Urinary bladder (tissue), 4 donors: Measurements from ENCODE around the gene HMGN3. TPM values are rescaled to one million over a fixed set of nuclear protein-coding genes. Genes with fewer than 3 reads are reported as not detected.

Experiments
- DNase-seq: peaks from one replicate; pipeline ENCODE4 v3.0.0-alpha.2; 2015; ENCODE audit errors: extremely low spot score
- H3K27ac ChIP-seq: one replicate; pipeline ENCODE4 v1.5.1; 2013; ENCODE audit warnings: low read depth, mild to moderate bottlenecking, moderate library complexity
- H3K36me3 ChIP-seq: one replicate; pipeline ENCODE4 v1.6.1; 2013; ENCODE audit warnings: mild to moderate bottlenecking, moderate library complexity; ENCODE audit not compliant: insufficient read depth
- H3K4me1 ChIP-seq: one replicate; pipeline ENCODE4 v1.6.1; 2013; ENCODE audit warnings: mild to moderate bottlenecking, moderate library complexity; ENCODE audit not compliant: insufficient read depth
- H3K4me3 ChIP-seq: one replicate; pipeline ENCODE4 v1.5.1; 2013; ENCODE audit warnings: low read depth, low read length
- WGBS: extraction: QIAGEN DNeasy Blood & Tissue Kit; methylation state at CpG from one replicate; pipeline ENCODE4 v1.1.7; 2013; 5-methylcytosine and 5-hydroxymethylcytosine counted together
- polyA plus RNA-seq: library from polyadenylated mRNA; stranded (reverse); fragments of 200-250 nt; gene quantifications from one replicate; pipeline ENCODE4 v1.2.3, GENCODE V29; 2013
- total RNA-seq: library from RNA; depleted of rRNA; stranded (reverse); fragments of >200 nt; gene quantifications from one replicate; pipeline ENCODE4 v1.2.3, GENCODE V29; 2014
- donor health status: healthy with polysubstance abuse.
- donor health status: healthy.

Gene HMGN3
- total and polyA plus RNA-seq, 2 donors, result 84.0 to 93.1 TPM

- DNase-seq, result no peak
- no peaks in the 10 kb centered on the region for H3K4me1 ChIP-seq
- 84% methylated on average over 4 of the region's 4 CpGs for WGBS
- no peak overlapping the region for H3K27ac ChIP-seq
- peaks cover 1% of the 10 kb centered on the region for H3K36me3 ChIP-seq
- H3K4me3 ChIP-seq, result no peak overlapping the region
Measured at GRCh38 chr6:79225717-79226599, 8.5 kb downstream of the HMGN3 start.

- Histone ChIP-seq H3K4me3 (no peak overlapping the region), H3K27ac (no peak overlapping the region), H3K4me1 (no peaks in the 10 kb centered on the region), H3K36me3 (peaks cover 1% of the 10 kb centered on the region)
- WGBS, result 94% methylated on average over 3 of the region's 3 CpGs
- no peak for DNase-seq
Measured at GRCh38 chr6:79223611-79224404, 10.7 kb downstream of the HMGN3 start.

GRCh38 chr6:79215213-79215824, 19.2 kb downstream of the HMGN3 start:
- DNase-seq, result no peak
- Histone ChIP-seq H3K4me3 (no peak overlapping the region), H3K27ac (no peak overlapping the region), H3K4me1 (no peaks in the 10 kb centered on the region), H3K36me3 (no peaks in the 10 kb centered on the region)
- 50% methylated on average over 3 of the region's 3 CpGs for WGBS

GRCh38 chr6:79212859-79213258, 21.6 kb downstream of the HMGN3 start:
- Histone ChIP-seq H3K4me1 (no peaks in the 10 kb centered on the region), H3K27ac (no peak overlapping the region), H3K36me3 (no peaks in the 10 kb centered on the region), H3K4me3 (no peak overlapping the region)
- WGBS, result 98% methylated on average over 2 of the region's 2 CpGs
- DNase-seq, result no peak

- H3K36me3 ChIP-seq, result no peaks in the 10 kb centered on the region
- H3K27ac ChIP-seq, result no peak overlapping the region
- DNase-seq, result no peak
- H3K4me1 ChIP-seq, result no peaks in the 10 kb centered on the region
- no peak overlapping the region for H3K4me3 ChIP-seq
Measured at GRCh38 chr6:79208816-79209215, 25.7 kb downstream of the HMGN3 start.

- WGBS, result 78% methylated on average over 3 of the region's 3 CpGs
- no peak for DNase-seq
- Histone ChIP-seq H3K36me3 (peaks cover 2% of the 10 kb centered on the region), H3K4me3 (no peak overlapping the region), H3K27ac (no peak overlapping the region), H3K4me1 (no peaks in the 10 kb centered on the region)
Measured at GRCh38 chr6:79203753-79204253, 30.7 kb downstream of the HMGN3 start.

GRCh38 chr6:79202556-79202955, 31.9 kb downstream of the HMGN3 start:
- no peak overlapping the region for H3K4me3 ChIP-seq
- no peaks in the 10 kb centered on the region for H3K4me1 ChIP-seq
- DNase-seq, result no peak
- no peak overlapping the region for H3K27ac ChIP-seq
- H3K36me3 ChIP-seq, result peaks cover 2% of the 10 kb centered on the region
- 60% methylated on average over 1 of the region's 1 CpG for WGBS

- Histone ChIP-seq H3K27ac (no peak overlapping the region), H3K4me1 (no peaks in the 10 kb centered on the region), H3K4me3 (no peak overlapping the region), H3K36me3 (peaks cover 2% of the 10 kb centered on the region)
- no peak for DNase-seq
- 57% methylated on average over 3 of the region's 3 CpGs for WGBS
Measured at GRCh38 chr6:79201983-79202382, 32.5 kb downstream of the HMGN3 start.

GRCh38 chr6:79201143-79201542, 33.3 kb downstream of the HMGN3 start:
- WGBS, result 92% methylated on average over 1 of the region's 1 CpG
- no peaks in the 10 kb centered on the region for H3K4me1 ChIP-seq
- no peak overlapping the region for H3K27ac ChIP-seq
- H3K4me3 ChIP-seq, result no peak overlapping the region
- peaks cover 2% of the 10 kb centered on the region for H3K36me3 ChIP-seq
- no peak for DNase-seq

- Histone ChIP-seq H3K27ac (no peak overlapping the region), H3K4me1 (no peaks in the 10 kb centered on the region), H3K4me3 (no peak overlapping the region), H3K36me3 (peaks cover 2% of the 10 kb centered on the region)
- no peak for DNase-seq
Measured at GRCh38 chr6:79196912-79197311, 37.6 kb downstream of the HMGN3 start.

- DNase-seq, result no peak
- Histone ChIP-seq H3K36me3 (peaks cover 2% of the 10 kb centered on the region), H3K4me3 (no peak overlapping the region), H3K4me1 (no peaks in the 10 kb centered on the region), H3K27ac (no peak overlapping the region)
- 72% methylated on average over 2 of the region's 2 CpGs for WGBS
Measured at GRCh38 chr6:79193971-79194370, 40.5 kb downstream of the HMGN3 start.

GRCh38 chr6:79189760-79190350, 44.6 kb downstream of the HMGN3 start:
- H3K4me1 ChIP-seq, result no peaks in the 10 kb centered on the region
- DNase-seq, result no peak
- H3K4me3 ChIP-seq, result no peak overlapping the region
- H3K36me3 ChIP-seq, result no peaks in the 10 kb centered on the region
- 28% methylated on average over 2 of the region's 2 CpGs for WGBS
- no peak overlapping the region for H3K27ac ChIP-seq

- Histone ChIP-seq H3K27ac (no peak overlapping the region), H3K4me3 (no peak overlapping the region), H3K4me1 (no peaks in the 10 kb centered on the region), H3K36me3 (no peaks in the 10 kb centered on the region)
- no peak for DNase-seq
- WGBS, result 40% methylated on average over 3 of the region's 3 CpGs
Measured at GRCh38 chr6:79188885-79189480, 45.5 kb downstream of the HMGN3 start.
